Suprapubic skin (tissue), 3 donors: Measurements from ENCODE around the gene ST7.

Source experiments
- POLR2AphosphoS5 ChIP-seq, 3 donors: sonication (generic); formaldehyde crosslinking; IDR thresholded peaks; one replicate each; pipeline ENCODE4 v1.6.1; 2017; ENCODE audit warnings: antibody characterized with exemption in 3 of 3
- TF ChIP-seq, protein P1 (sequence below), 2 donors: fragments of 200-600 bp in 1 of 2; fragments of 450-650 bp in 1 of 2; sonication (generic) in 1 of 2; IDR thresholded peaks; one replicate each; pipeline ENCODE4 v1.5.1; 2016 to 2019; ENCODE audit warnings: antibody characterized with exemption in 2 of 2, mild to moderate bottlenecking in 1 of 2, moderate library complexity in 1 of 2

DNA sequence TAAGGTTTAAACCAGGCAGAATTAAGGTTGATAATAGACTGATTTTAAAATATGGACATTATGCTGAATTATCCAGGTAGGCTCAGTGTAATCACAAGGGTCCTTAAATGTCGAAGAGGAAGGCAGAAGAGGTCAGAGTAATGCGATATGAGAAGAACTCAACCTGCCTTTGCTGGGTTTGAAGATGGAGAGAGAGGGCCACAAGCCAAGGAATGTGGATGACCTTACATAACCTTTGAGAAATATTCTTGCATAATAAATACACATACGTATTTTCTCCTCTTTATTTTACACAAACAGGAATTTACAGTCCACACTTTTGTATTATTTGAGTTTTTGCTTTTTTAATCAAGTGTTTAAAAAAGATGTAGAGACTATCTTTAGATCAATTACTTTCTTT lies 88.5 kb downstream of the ST7 start:
- TF ChIP-seq POLR2AphosphoS5 (IDR thresholded peaks at IDR 0.05) = no peak
- TF ChIP-seq, protein P1, sequence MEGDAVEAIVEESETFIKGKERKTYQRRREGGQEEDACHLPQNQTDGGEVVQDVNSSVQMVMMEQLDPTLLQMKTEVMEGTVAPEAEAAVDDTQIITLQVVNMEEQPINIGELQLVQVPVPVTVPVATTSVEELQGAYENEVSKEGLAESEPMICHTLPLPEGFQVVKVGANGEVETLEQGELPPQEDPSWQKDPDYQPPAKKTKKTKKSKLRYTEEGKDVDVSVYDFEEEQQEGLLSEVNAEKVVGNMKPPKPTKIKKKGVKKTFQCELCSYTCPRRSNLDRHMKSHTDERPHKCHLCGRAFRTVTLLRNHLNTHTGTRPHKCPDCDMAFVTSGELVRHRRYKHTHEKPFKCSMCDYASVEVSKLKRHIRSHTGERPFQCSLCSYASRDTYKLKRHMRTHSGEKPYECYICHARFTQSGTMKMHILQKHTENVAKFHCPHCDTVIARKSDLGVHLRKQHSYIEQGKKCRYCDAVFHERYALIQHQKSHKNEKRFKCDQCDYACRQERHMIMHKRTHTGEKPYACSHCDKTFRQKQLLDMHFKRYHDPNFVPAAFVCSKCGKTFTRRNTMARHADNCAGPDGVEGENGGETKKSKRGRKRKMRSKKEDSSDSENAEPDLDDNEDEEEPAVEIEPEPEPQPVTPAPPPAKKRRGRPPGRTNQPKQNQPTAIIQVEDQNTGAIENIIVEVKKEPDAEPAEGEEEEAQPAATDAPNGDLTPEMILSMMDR (IDR thresholded peaks at IDR 0.05) = no peak
